OCI-LY3 (cell line): ENCODE data around the gene C6.
"Not testable (repeated sequence)": the region's sequence is repeated elsewhere in the genome, so short reads cannot be mapped to it uniquely, and the experiment has no call there.

Experiments used
- H2AFZ ChIP-seq: fragments of 200-600, 300-600 bp; shearing (Covaris generic); 2 replicates; pipeline ENCODE4 v1.6.0; 2014; ENCODE audit warnings: antibody characterized with exemption, low read depth, low read length
- H3K27ac ChIP-seq: fragments of 200-600, 300-600 bp; sonication (generic); 2 replicates; pipeline ENCODE4 v1.5.1; 2014; ENCODE audit warnings: mild to moderate bottlenecking, low read length, moderate library complexity, mixed read lengths
- H3K27me3 ChIP-seq: fragments of 200-600, 300-600 bp; sonication (generic); 2 replicates; pipeline ENCODE4 v1.6.1; 2014; ENCODE audit warnings: low read depth, low read length, mixed read lengths
- H3K36me3 ChIP-seq: fragments of 200-600, 300-600 bp; sonication (generic); replicated peaks from 2 replicates; pipeline ENCODE3; 2014; ENCODE audit warnings: low read depth, low read length, mixed read lengths
- H3K4me1 ChIP-seq: fragments of 300-600, 200-600 bp; sonication (generic); 2 replicates; pipeline ENCODE4 v1.6.1; 2014; ENCODE audit warnings: low read length, mixed read lengths
- H3K4me2 ChIP-seq: fragments of 200-600, 300-600 bp; sonication (generic); 2 replicates; pipeline ENCODE4 v1.6.1; 2014; ENCODE audit warnings: low read length, mixed read lengths
- H3K4me3 ChIP-seq: fragments of 300-600, 200-600 bp; sonication (generic); 2 replicates; pipeline ENCODE4 v1.5.1; 2014; ENCODE audit warnings: antibody characterized with exemption, mild to moderate bottlenecking, low read length, moderate library complexity
- H3K79me2 ChIP-seq: fragments of 300-600, 200-600 bp; shearing (Covaris generic); 2 replicates; pipeline ENCODE4 v1.6.1; 2014; ENCODE audit warnings: mild to moderate bottlenecking, low read length, mixed read lengths
- H3K9ac ChIP-seq: fragments of 300-600, 200-600 bp; shearing (Covaris generic); 2 replicates; pipeline ENCODE4 v1.6.0; 2014; ENCODE audit warnings: mild to moderate bottlenecking, low read length, moderate library complexity
- H3K9me3 ChIP-seq: fragments of 200-600, 300-600 bp; shearing (Covaris generic); 2 replicates; pipeline ENCODE4 v1.6.1; 2014; ENCODE audit warnings: low read length, mixed read lengths; ENCODE audit not compliant: insufficient read depth
- H4K20me1 ChIP-seq: fragments of 200-600, 300-600 bp; sonication (generic); 2 replicates; pipeline ENCODE4 v1.6.1; 2016; ENCODE audit warnings: low read length, mixed read lengths; ENCODE audit not compliant: insufficient read depth
- CTCF ChIP-seq: fragments of 200-600, 300-600 bp; sonication (generic); IDR thresholded peaks from 2 replicates; pipeline ENCODE4 v1.5.1; 2014; ENCODE audit warnings: antibody characterized with exemption, low read length, low read depth
- EZH2phosphoT487 ChIP-seq: fragments of 200-600 bp; shearing (Covaris generic); IDR thresholded peaks from 2 replicates; pipeline ENCODE4 v1.6.1; 2018; ENCODE audit warnings: antibody characterized with exemption, mixed run types, low read depth

Gene C6

GRCh38 chr5:41186143-41186542 is 27.2 kb downstream of the C6 start:
- H3K27me3 ChIP-seq = no peaks in the 10 kb centered on the region
- no peak overlapping the region for H2AFZ ChIP-seq
- no peaks in the 10 kb centered on the region for H3K9me3 ChIP-seq
- no peak for TF ChIP-seq CTCF
- TF ChIP-seq EZH2phosphoT487 = no peak
- no peak overlapping the region for H3K4me3 ChIP-seq
- H3K27ac ChIP-seq = no peak overlapping the region
- no peak overlapping the region for H3K9ac ChIP-seq
- H4K20me1 ChIP-seq = no peaks in the 10 kb centered on the region
- no peaks in the 10 kb centered on the region for H3K4me1 ChIP-seq
- H3K4me2 ChIP-seq = no peak overlapping the region
- H3K36me3 ChIP-seq = no peaks in the 10 kb centered on the region
- H3K79me2 ChIP-seq = no peaks in the 10 kb centered on the region

GRCh38 chr5:41183331-41183730 is 30.0 kb downstream of the C6 start:
- not testable (repeated sequence) for H2AFZ ChIP-seq, H4K20me1 ChIP-seq, H3K36me3 ChIP-seq, H3K4me2 ChIP-seq, H3K9ac ChIP-seq, H3K9me3 ChIP-seq, H3K4me3 ChIP-seq, H3K79me2 ChIP-seq, H3K4me1 ChIP-seq, H3K27ac ChIP-seq, H3K27me3 ChIP-seq

- TF ChIP-seq EZH2phosphoT487 (no peak), CTCF (no peak)
- Histone ChIP-seq H3K4me1 (no peaks in the 10 kb centered on the region), H3K27ac (no peak overlapping the region), H3K4me2 (no peak overlapping the region), H3K9me3 (no peaks in the 10 kb centered on the region), H3K27me3 (no peaks in the 10 kb centered on the region), H3K79me2 (no peaks in the 10 kb centered on the region), H3K4me3 (no peak overlapping the region), H3K36me3 (no peaks in the 10 kb centered on the region), H3K9ac (no peak overlapping the region), H4K20me1 (no peaks in the 10 kb centered on the region), H2AFZ (no peak overlapping the region)
Measured at GRCh38 chr5:41182666-41183065, 30.7 kb downstream of the C6 start.

DNA sequence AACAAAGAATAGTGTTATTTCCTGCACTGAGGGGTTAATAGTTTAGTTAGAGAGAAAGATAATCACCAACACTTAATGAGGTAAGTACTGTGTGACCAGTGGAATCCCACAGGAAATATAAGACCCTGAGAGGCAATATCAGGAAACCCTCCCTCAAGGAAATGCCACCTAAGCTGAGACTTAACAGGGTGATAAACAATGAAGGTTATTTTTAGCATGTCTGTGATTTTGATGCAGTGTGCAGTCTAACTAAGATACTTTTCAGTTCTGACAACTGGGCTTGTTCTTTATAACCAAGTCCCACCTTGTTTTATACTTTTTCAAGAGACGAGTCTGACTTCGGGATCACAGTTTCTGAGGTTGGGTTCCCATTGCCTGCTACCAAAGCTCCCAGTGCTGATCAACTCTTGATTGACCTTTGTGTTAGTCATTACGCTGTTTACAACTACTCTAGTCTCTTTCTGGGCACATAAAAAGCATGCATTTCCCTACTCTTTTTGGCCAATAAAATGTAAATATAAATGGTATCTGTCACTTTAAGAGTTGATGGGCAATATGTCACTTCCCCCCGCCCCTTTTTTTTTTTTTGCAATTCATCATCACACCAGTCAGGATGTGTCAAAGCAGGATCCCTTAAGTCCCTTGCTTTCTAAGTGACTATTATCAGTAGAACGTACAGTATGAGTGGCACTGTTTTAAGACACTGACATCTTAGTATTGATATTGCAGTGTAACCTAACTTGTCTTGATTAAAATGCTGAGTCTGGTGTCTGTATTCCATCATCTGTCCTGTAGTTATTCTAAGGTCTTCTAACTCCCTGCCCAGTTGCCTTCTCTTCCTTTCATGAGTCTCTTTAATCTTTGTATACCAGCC is 31.4 kb downstream of the C6 start:
- Histone ChIP-seq H3K36me3 (no peaks in the 10 kb centered on the region), H3K9me3 (no peaks in the 10 kb centered on the region), H4K20me1 (no peaks in the 10 kb centered on the region), H3K4me1 (no peaks in the 10 kb centered on the region), H3K4me2 (no peak overlapping the region), H3K27ac (no peak overlapping the region), H3K9ac (no peak overlapping the region), H3K27me3 (no peaks in the 10 kb centered on the region), H3K79me2 (no peaks in the 10 kb centered on the region), H2AFZ (no peak overlapping the region), H3K4me3 (no peak overlapping the region)
- TF ChIP-seq CTCF (no peak), EZH2phosphoT487 (no peak)
